HEK293 (cell line): ENCODE measurements around the gene SLC22A12.

Experiments used
- CTCF ChIP-seq: fragments of 450-650 bp; formaldehyde crosslinking; IDR thresholded peaks from 2 replicates; pipeline ENCODE4 v1.5.1; 2016; ENCODE audit warnings: missing biosample characterization, missing genetic modification characterization
- ELK4 ChIP-seq: IDR thresholded peaks from 2 replicates; pipeline ENCODE4 v1.6.1; 2011; ENCODE audit warnings: mild to moderate bottlenecking, low read depth, low read length, borderline replicate concordance
- HOXD13 ChIP-seq: sonication (generic); formaldehyde crosslinking; IDR thresholded peaks from 2 replicates; pipeline ENCODE4 v1.8.0; 2022; ENCODE audit warnings: missing genetic modification reagents, borderline replicate concordance
- IKZF3 ChIP-seq: fragments of 450-650 bp; IDR thresholded peaks from 2 replicates; pipeline ENCODE4 v1.5.0; 2018; ENCODE audit warnings: missing biosample characterization, mild to moderate bottlenecking, missing genetic modification characterization, moderate library complexity
- REPIN1 ChIP-seq: fragments of 450-650 bp; formaldehyde crosslinking; IDR thresholded peaks from 2 replicates; pipeline ENCODE4 v1.5.1; 2017; ENCODE audit warnings: missing biosample characterization, missing genetic modification characterization, low read depth
- SETDB1 ChIP-seq: IDR thresholded peaks from one replicate; pipeline ENCODE4 v1.6.1; 2017; ENCODE audit warnings: mild to moderate bottlenecking, low read length, moderate library complexity, mixed read lengths; ENCODE audit not compliant: insufficient read length
- ZBTB21 ChIP-seq: fragments of 450-650 bp; formaldehyde crosslinking; IDR thresholded peaks from 2 replicates; pipeline ENCODE4 v1.5.1; 2017; ENCODE audit warnings: missing biosample characterization, missing genetic modification characterization
- ZBTB7A ChIP-seq: fragments of 450-650 bp; formaldehyde crosslinking; IDR thresholded peaks from 2 replicates; pipeline ENCODE4 v1.5.1; 2016; ENCODE audit warnings: low read depth, missing biosample characterization, missing genetic modification characterization
- ZNF175 ChIP-seq: fragments of 450-650 bp; formaldehyde crosslinking; IDR thresholded peaks from 2 replicates; pipeline ENCODE4 v1.5.1; 2016; ENCODE audit warnings: missing biosample characterization, missing genetic modification characterization

GRCh38 chr11:64603411-64604110, 12.5 kb downstream of the SLC22A12 start:
- TF ChIP-seq IKZF3, result no peak
- no peak for TF ChIP-seq ZBTB21 (tag by site-specific recombination)
- TF ChIP-seq CTCF (tag by site-specific recombination), result no peak
- TF ChIP-seq SETDB1, result no peak
- TF ChIP-seq HOXD13, result no peak
- TF ChIP-seq ELK4, result no peak
- no peak for TF ChIP-seq ZNF175 (tag by site-specific recombination)
- no peak for TF ChIP-seq ZBTB7A (tag by site-specific recombination)
- TF ChIP-seq REPIN1 (tag by site-specific recombination), result no peak
